GM19099 (cell line): ENCODE results near the gene GRIN3B.

Source experiments
- POLR2A ChIP-seq: IDR thresholded peaks from 3 replicates; pipeline ENCODE4 v1.6.1; 2011; ENCODE audit warnings: low read depth; ENCODE audit not compliant: insufficient read length; ENCODE audit errors: extremely low read depth

GRIN3B gene

GRCh38 chr19:1016647-1017114 lies 16.5 kb downstream of the GRIN3B start:
- TF ChIP-seq POLR2A, result no peak

- no peak for TF ChIP-seq POLR2A
These were observed 17.1 kb downstream of the GRIN3B start for GRCh38 chr19:1017115-1017905.

GRCh38 chr19:1017906-1018305 lies 17.7 kb downstream of the GRIN3B start:
- no peak for TF ChIP-seq POLR2A

- TF ChIP-seq POLR2A, result no peak
These were observed 18.2 kb downstream of the GRIN3B start for GRCh38 chr19:1018393-1018792.

- no peak for TF ChIP-seq POLR2A
These were observed 18.9 kb downstream of the GRIN3B start for GRCh38 chr19:1018932-1019615.

GRCh38 chr19:1019616-1019961 lies 19.4 kb downstream of the GRIN3B start:
- no peak for TF ChIP-seq POLR2A

- TF ChIP-seq POLR2A, result no peak
These were observed 20.0 kb downstream of the GRIN3B start for GRCh38 chr19:1019980-1020867.

- TF ChIP-seq POLR2A, result peak; percentile 80
These were observed 20.7 kb downstream of the GRIN3B start, which contains the start of gene TMEM259 for GRCh38 chr19:1020868-1021425. TMEM259 (minus strand) TSS chr19:1021123; CDS start chr19:1020996, 127 bp downstream.

- TF ChIP-seq POLR2A, result peak; percentile 76
These were observed 26.0 kb downstream of the GRIN3B start, which contains the start of gene CNN2 for GRCh38 chr19:1025960-1026782. CNN2 (plus strand) TSS chr19:1026608; CDS start chr19:1026662, 54 bp downstream.

- TF ChIP-seq POLR2A, result no peak
These were observed 26.8 kb downstream of the GRIN3B start for GRCh38 chr19:1026783-1027649.

GRCh38 chr19:1027650-1028061 lies 27.4 kb downstream of the GRIN3B start:
- TF ChIP-seq POLR2A, result no peak

GRCh38 chr19:1028062-1028926 lies 28.1 kb downstream of the GRIN3B start:
- TF ChIP-seq POLR2A, result peak; percentile 45
